K562 (cell line): ENCODE results near the gene PUM1. TPM values are rescaled to one million over a fixed set of nuclear protein-coding genes. Genes with fewer than 3 reads are reported as not detected.

ENCODE experiments used
- DIDO1 ChIP-seq: fragments of 450-650 bp; IDR thresholded peaks from 2 replicates; pipeline ENCODE4 v1.6.1; 2016; ENCODE audit warnings: low read depth, missing biosample characterization, missing genetic modification characterization
- ELF4 ChIP-seq: fragments of 450-650 bp; formaldehyde crosslinking; IDR thresholded peaks from 2 replicates; pipeline ENCODE4 v1.4.0; 2022; ENCODE audit warnings: missing genetic modification characterization
- EP300 ChIP-seq: IDR thresholded peaks from 2 replicates; pipeline ENCODE4 v1.6.1; 2012; ENCODE audit warnings: low read length, improper control_type of control experiment
- EP400 ChIP-seq: fragments of 450-650 bp; IDR thresholded peaks from 2 replicates; pipeline ENCODE4 v1.6.1; 2017; ENCODE audit warnings: antibody characterized with exemption, mild to moderate bottlenecking, moderate library complexity
- FIP1L1 ChIP-seq: fragments of 200-400 bp; formaldehyde crosslinking; IDR thresholded peaks from 2 replicates; pipeline ENCODE4 v1.6.1; 2018; ENCODE audit warnings: mild to moderate bottlenecking, low read depth, low read length; ENCODE audit not compliant: poor library complexity, severe bottlenecking
- HCFC1 ChIP-seq: IDR thresholded peaks from 2 replicates; pipeline ENCODE4 v1.6.1; 2012; ENCODE audit warnings: low read depth, low read length, improper control_type of control experiment
- HDAC1 ChIP-seq, 2 experiments: fragments of 450-650 bp; IDR thresholded peaks; 2 replicates each; pipeline ENCODE4 v1.6.1; 2016 to 2017; ENCODE audit warnings: inconsistent platforms in 1 of 2, mild to moderate bottlenecking in 1 of 2, moderate library complexity in 1 of 2
- HSF4 ChIP-seq: fragments of 250-450 bp; sonication (Bioruptor Pico); IDR thresholded peaks from 2 replicates; pipeline ENCODE4 v2.1.2; 2022; ENCODE audit warnings: mild to moderate bottlenecking, moderate library complexity, borderline replicate concordance
- KLF16 ChIP-seq: IDR thresholded peaks from 2 replicates; pipeline ENCODE4 v1.6.1; 2016; ENCODE audit warnings: antibody characterized with exemption
- MAFF ChIP-seq: IDR thresholded peaks from 2 replicates; pipeline ENCODE4 v1.6.1; 2012; ENCODE audit warnings: low read length, improper control_type of control experiment
- POLR2AphosphoS5 ChIP-seq: IDR thresholded peaks from 2 replicates; pipeline ENCODE4 v1.6.1; 2011; ENCODE audit warnings: mild to moderate bottlenecking, low read depth, low read length, moderate library complexity; ENCODE audit not compliant: control insufficient read depth, insufficient read depth
- PYGO2 ChIP-seq: fragments of 450-650 bp; IDR thresholded peaks from 2 replicates; pipeline ENCODE4 v1.6.1; 2016; ENCODE audit warnings: mild to moderate bottlenecking, missing genetic modification characterization, moderate library complexity, missing compliant biosample characterization
- SMARCA5 ChIP-seq: fragments of 450-650 bp; IDR thresholded peaks from 2 replicates; pipeline ENCODE4 v1.6.1; 2016
- SMC3 ChIP-seq: conservative IDR thresholded peaks from 2 replicates; pipeline ENCODE4 v1.6.1; 2011; ENCODE audit warnings: low read depth, low read length, improper control_type of control experiment; ENCODE audit not compliant: insufficient read depth
- TRIM25 ChIP-seq: fragments of 450-650 bp; IDR thresholded peaks from 2 replicates; pipeline ENCODE4 v1.7.0; 2016; ENCODE audit warnings: borderline replicate concordance
- XRCC5 ChIP-seq: fragments of 200-400 bp; formaldehyde crosslinking; IDR thresholded peaks from 2 replicates; pipeline ENCODE4 v1.6.1; 2017; ENCODE audit warnings: low read depth, mild to moderate bottlenecking, low read length
- ZBED1 ChIP-seq: IDR thresholded peaks from 2 replicates; pipeline ENCODE4 v1.6.1; 2014
- ZBTB49 ChIP-seq: sonication (generic); formaldehyde crosslinking; IDR thresholded peaks from 2 replicates; pipeline ENCODE4 v1.8.0; 2022; ENCODE audit warnings: missing genetic modification reagents, mild to moderate bottlenecking, borderline replicate concordance
- ZNF12 ChIP-seq: sonication (generic); formaldehyde crosslinking; IDR thresholded peaks from 2 replicates; pipeline ENCODE4 v1.4.0; 2020; ENCODE audit warnings: mild to moderate bottlenecking, missing genetic modification reagents
- ZNF146 ChIP-seq: IDR thresholded peaks from one replicate; pipeline ENCODE4 v1.6.1; 2018; ENCODE audit warnings: missing compliant biosample characterization; ENCODE audit not compliant: unreplicated experiment
- ZNF589 ChIP-seq: fragments of 200-800 bp; sonication (Bioruptor generic); IDR thresholded peaks from 2 replicates; pipeline ENCODE4 v1.6.1; 2016; ENCODE audit warnings: low read depth, missing genetic modification characterization, missing compliant biosample characterization
- ZNF707 ChIP-seq: fragments of 250-450 bp; sonication (Bioruptor Pico); conservative IDR thresholded peaks from 2 replicates; pipeline ENCODE4 v1.8.0; 2022; ENCODE audit warnings: inconsistent platforms, mild to moderate bottlenecking, moderate library complexity
- ZNF79 ChIP-seq: fragments of 250-450 bp; sonication (Bioruptor Pico); IDR thresholded peaks from 2 replicates; pipeline ENCODE4 v1.4.0; 2020; ENCODE audit warnings: low read depth, mild to moderate bottlenecking, moderate library complexity
- polyA plus RNA-seq, 8 experiments: library from polyadenylated mRNA; depleted of rRNA in 4 of 8; stranded (reverse) in 5 of 8; unstranded in 3 of 8; fragments of >200 nt; fragmentation: Nextera tagmentation in 2 of 8; fragmentation: Illumina TruSeq in 1 of 8; extraction: Ambion mirVana in 2 of 8; extraction: Trizol in 1 of 8; gene quantifications; 2 replicates each; pipeline versions ENCODE4 v1.2.1 to v1.2.3, GENCODE V29; 2011 to 2014; ENCODE audit warnings: inconsistent platforms in 1 of 8, missing spikeins in 1 of 8
- total RNA-seq, 7 experiments: library from RNA; depleted of rRNA in 6 of 7; stranded (reverse); fragments of >200 nt in 6 of 7; fragmentation: Illumina TruSeq in 2 of 7; extraction: Trizol in 2 of 7; gene quantifications; 2 replicates each; pipeline versions ENCODE4 v1.2.1 to v1.2.3, GENCODE V29; 2011 to 2021; ENCODE audit warnings: low replicate concordance in 1 of 7

PUM1 gene
- total and polyA plus RNA-seq, 9 of the 15 experiments (the other 6 are each of a cell fraction or from before 2014, with no cell fraction given): 37.7 to 104 (median 55.7) TPM

- TF ChIP-seq DIDO1 (peak; percentile 71; the same call in 1 of the 2 replicates), ZNF79 (CRISPR knock-in tag) (no peak), PYGO2 (no peak), ELF4 (CRISPR knock-in tag) (no peak), POLR2AphosphoS5 (peak; percentile 89), ZBED1 (no peak; the same call in 1 of the 2 replicates), FIP1L1 (peak; percentile 88), ZBTB49 (CRISPR knock-in tag) (no peak), EP400 (peak; percentile 96), XRCC5 (peak; percentile 44; the same call in 1 of the 2 replicates), SMARCA5 (no peak), ZNF146 (CRISPR knock-in tag) (peak; percentile 15), EP300 (peak; percentile 36), ZNF707 (0 out of 2 replicates have a peak, but pooled peaks have one; percentile 55), ZNF12 (CRISPR knock-in tag) (peak; percentile 45; the same call in 1 of the 2 replicates), SMC3 (no peak), HCFC1 (peak; percentile 66), HDAC1 (IDR thresholded peaks at IDR 0.05) (0 out of 4 replicates have a peak, but pooled peaks of 1 of the 2 experiments have one; percentile 33), ZNF589 (CRISPR knock-in tag) (peak; percentile 93), KLF16 (no peak), MAFF (no peak), TRIM25 (0 out of 2 replicates have a peak, but pooled peaks have one; percentile 71), HSF4 (CRISPR knock-in tag) (no peak; the same call in 1 of the 2 replicates)
Observed at GRCh38 chr1:31065310-31066217, at the start of gene PUM1 (continued).
